ENCODE results near the gene CPSF7. TPM values are rescaled to one million over a fixed set of nuclear protein-coding genes. Genes with fewer than 3 reads are reported as not detected.
"Not testable (repeated sequence)": the region's sequence is repeated elsewhere in the genome, so short reads cannot be mapped to it uniquely, and the experiment has no call there.

CPSF7 gene
- total RNA-seq, 1 donor from 2014 or later, result 40.1 TPM

GRCh38 chr11:61401573-61401972 is 28.2 kb downstream of the CPSF7 start:
- intact Hi-C loops (cut with DNase I), result no loop called here

GRCh38 chr11:61401173-61401572 is 28.6 kb downstream of the CPSF7 start:
- intact Hi-C loops (cut with DNase I), result no loop called here
- no peak for DNase-seq (ENCODE audit: low spot score)

More at GRCh38 chr11:61401573-61401972, 28.2 kb downstream of the CPSF7 start:
- no peak for DNase-seq (ENCODE audit: low spot score)

- intact Hi-C loops (cut with DNase I), result loop anchor here (1.0 kb wide), 1 partner anchor 37 kb away; the partner anchor contains the start of gene SDHAF2
- no peak for DNase-seq (ENCODE audit: low spot score)
Measured at GRCh38 chr11:61392981-61393595, 36.7 kb downstream of the CPSF7 start.

- no peak for DNase-seq (ENCODE audit: low spot score)
- intact Hi-C loops (cut with DNase I), result no loop called here
Measured at GRCh38 chr11:61390161-61390560, 39.6 kb downstream of the CPSF7 start.

- DNase-seq (ENCODE audit: low spot score), result no peak
- intact Hi-C loops (cut with DNase I), result loop anchor here (1.0 to 10.0 kb wide), 2 partner anchors 48 to 130 kb away; no protein-coding TSS in a partner anchor
Measured at GRCh38 chr11:61384271-61385242, 45.2 kb downstream of the CPSF7 start.

- intact Hi-C loops (cut with DNase I), result loop anchor here (10.0 kb wide), 1 partner anchor 129 kb away; no protein-coding TSS in a partner anchor
- DNase-seq (ENCODE audit: low spot score), result not testable (repeated sequence)
Measured at GRCh38 chr11:61383859-61384258, 45.9 kb downstream of the CPSF7 start.

GRCh38 chr11:61380884-61381283 is 48.9 kb downstream of the CPSF7 start:
- intact Hi-C loops (cut with DNase I), result loop anchor here (10.0 kb wide), 1 partner anchor 126 kb away; no protein-coding TSS in a partner anchor
- no peak for DNase-seq (ENCODE audit: low spot score)

- no peak for DNase-seq (ENCODE audit: low spot score)
- intact Hi-C loops (cut with DNase I), result no loop called here
Measured at GRCh38 chr11:61378713-61379313, 51.0 kb downstream of the CPSF7 start.

GRCh38 chr11:61377461-61378160 is 52.2 kb downstream of the CPSF7 start:
- intact Hi-C loops (cut with DNase I), result no loop called here

GRCh38 chr11:61375761-61376108 is 54.0 kb downstream of the CPSF7 start:
- intact Hi-C loops (cut with DNase I), result no loop called here
- DNase-seq (ENCODE audit: low spot score), result no peak

More at GRCh38 chr11:61377461-61378160, 52.2 kb downstream of the CPSF7 start:
- no peak for DNase-seq (ENCODE audit: low spot score)

GRCh38 chr11:61372659-61373420 is 56.9 kb downstream of the CPSF7 start:
- intact Hi-C loops (cut with DNase I), result no loop called here
- DNase-seq (ENCODE audit: low spot score), result no peak

- intact Hi-C loops (cut with DNase I), result no loop called here
- no peak for DNase-seq (ENCODE audit: low spot score)
Measured at GRCh38 chr11:61370349-61371005, 59.3 kb downstream of the CPSF7 start.

- no peak for DNase-seq (ENCODE audit: low spot score)
- intact Hi-C loops (cut with DNase I), result no loop called here
Measured at GRCh38 chr11:61369372-61370348, 60.1 kb downstream of the CPSF7 start.

GRCh38 chr11:61368646-61369045 is 61.1 kb downstream of the CPSF7 start:
- intact Hi-C loops (cut with DNase I), result no loop called here
- DNase-seq (ENCODE audit: low spot score), result no peak

- DNase-seq (ENCODE audit: low spot score), result no peak
- intact Hi-C loops (cut with DNase I), result no loop called here
Measured at GRCh38 chr11:61367406-61367805, 62.4 kb downstream of the CPSF7 start.

GRCh38 chr11:61364012-61364675 is 65.6 kb downstream of the CPSF7 start:
- intact Hi-C loops (cut with DNase I), result no loop called here
- no peak for DNase-seq (ENCODE audit: low spot score)

- intact Hi-C loops (cut with DNase I), result loop anchor here (1.0 kb wide), 1 partner anchor 29 kb away; the partner anchor contains the start of genes DDB1 and TKFC
- DNase-seq (ENCODE audit: low spot score), result no peak
Measured at GRCh38 chr11:61362542-61362875, 67.3 kb downstream of the CPSF7 start.
